Ishikawa (cell line): ENCODE data around the gene FMNL2.

Experiments
- CEBPB ChIP-seq: IDR thresholded peaks from 2 replicates; pipeline ENCODE4 v1.6.1; 2012
- CREB1 ChIP-seq: IDR thresholded peaks from 2 replicates; pipeline ENCODE4 v1.6.1; 2012; ENCODE audit warnings: low read depth
- EGR1 ChIP-seq: IDR thresholded peaks from 2 replicates; pipeline ENCODE4 v1.6.1; 2012
- EP300 ChIP-seq: IDR thresholded peaks from 2 replicates; pipeline ENCODE4 v1.6.1; 2012; ENCODE audit warnings: borderline replicate concordance
- FOXM1 ChIP-seq: IDR thresholded peaks from 2 replicates; pipeline ENCODE4 v1.6.1; 2012; ENCODE audit warnings: low read depth, borderline replicate concordance
- NFIC ChIP-seq: IDR thresholded peaks from 2 replicates; pipeline ENCODE4 v1.6.1; 2012
- RAD21 ChIP-seq: IDR thresholded peaks from 2 replicates; pipeline ENCODE4 v1.6.1; 2012; ENCODE audit warnings: low read depth
- REST ChIP-seq: IDR thresholded peaks from 2 replicates; pipeline ENCODE4 v1.6.1; 2012; ENCODE audit warnings: low read depth, mild to moderate bottlenecking
- TAF1 ChIP-seq: IDR thresholded peaks from 2 replicates; pipeline ENCODE4 v1.6.1; 2012; ENCODE audit warnings: low read depth, mild to moderate bottlenecking
- TEAD4 ChIP-seq: IDR thresholded peaks from 2 replicates; pipeline ENCODE4 v1.6.1; 2012
- USF1 ChIP-seq: IDR thresholded peaks from 2 replicates; pipeline ENCODE4 v1.6.1; 2012
- YY1 ChIP-seq: IDR thresholded peaks from 2 replicates; pipeline ENCODE4 v1.6.1; 2012; ENCODE audit warnings: low read depth
- ZBTB7A ChIP-seq: IDR thresholded peaks from 2 replicates; pipeline ENCODE4 v1.6.1; 2012; ENCODE audit warnings: low read depth
- TF ChIP-seq, protein P1 (sequence below): IDR thresholded peaks from 2 replicates; pipeline ENCODE4 v1.6.1; 2012

- TF ChIP-seq CEBPB: no peak
- no peak for TF ChIP-seq REST
- no peak for TF ChIP-seq ZBTB7A
- TF ChIP-seq CREB1: no peak
- TF ChIP-seq, protein P1, sequence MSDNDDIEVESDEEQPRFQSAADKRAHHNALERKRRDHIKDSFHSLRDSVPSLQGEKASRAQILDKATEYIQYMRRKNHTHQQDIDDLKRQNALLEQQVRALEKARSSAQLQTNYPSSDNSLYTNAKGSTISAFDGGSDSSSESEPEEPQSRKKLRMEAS: no peak
- no peak for TF ChIP-seq EGR1
- no peak for TF ChIP-seq TAF1
- TF ChIP-seq EP300: no peak
- TF ChIP-seq USF1: no peak
- no peak for TF ChIP-seq FOXM1
- TF ChIP-seq NFIC: no peak
- no peak for TF ChIP-seq RAD21
- no peak for TF ChIP-seq TEAD4
- TF ChIP-seq YY1: no peak
Observed at GRCh38 chr2:152418688-152419087, 83.7 kb downstream of the FMNL2 start.
